H1 (cell line): Measurements from ENCODE around the gene IFT27.

Experiments used
- EZH2 ChIP-seq: fragments of 200-600 bp; sonication (generic); IDR thresholded peaks from 2 replicates; pipeline ENCODE4 v1.7.1; 2012; ENCODE audit warnings: low read depth, mild to moderate bottlenecking, moderate library complexity, low read length, inconsistent platforms; ENCODE audit not compliant: severe bottlenecking
- POLR2A ChIP-seq, 2 experiments: IDR thresholded peaks; 1 replicate in 1 of 2; 2 replicates in 1 of 2; pipeline ENCODE4 v1.6.1; 2011; ENCODE audit warnings: low read depth in 2 of 2, low read length in 2 of 2, mild to moderate bottlenecking in 2 of 2; ENCODE audit errors: control extremely low read depth in 1 of 2
- TF ChIP-seq, protein P1 (sequence below), 3 experiments: IDR thresholded peaks; 1 replicate in 2 of 3; 2 replicates in 1 of 3; pipeline versions ENCODE4 v1.5.1 to v1.6.1; 2011; ENCODE audit warnings: low read length in 3 of 3, mild to moderate bottlenecking in 3 of 3, inconsistent platforms in 2 of 3, low read depth in 1 of 3, moderate library complexity in 1 of 3; ENCODE audit not compliant: insufficient read depth in 1 of 3; ENCODE audit errors: control extremely low read depth in 1 of 3

DNA sequence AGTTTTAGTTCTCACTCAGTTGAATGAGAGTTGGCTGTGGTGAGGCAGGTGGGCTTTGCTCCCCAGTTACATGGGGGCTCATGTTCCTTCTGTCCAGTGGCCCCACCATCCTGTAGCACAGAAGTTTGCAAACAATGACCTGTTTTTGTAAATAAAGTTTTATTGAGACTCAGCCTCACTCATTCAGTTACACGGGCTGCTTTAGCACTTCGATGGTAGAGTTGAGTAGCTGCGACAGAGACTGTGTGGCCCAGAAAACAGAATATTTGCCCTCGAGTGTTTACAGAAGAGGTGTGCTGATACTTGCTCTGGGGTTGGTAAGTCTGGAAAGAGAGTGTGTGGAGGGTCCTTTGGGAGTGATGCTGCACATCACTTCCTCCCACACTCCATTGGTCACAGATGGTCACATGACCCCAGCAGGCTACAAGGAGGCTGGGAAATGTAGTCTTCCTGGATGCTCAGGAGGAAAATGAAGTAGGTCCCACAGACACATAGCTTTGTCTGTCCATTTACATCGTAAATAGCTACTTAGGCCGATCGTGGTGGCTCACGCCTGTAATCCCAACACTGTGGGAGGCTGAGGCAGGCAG, 34.6 kb downstream of the IFT27 start:
- TF ChIP-seq, protein P1, sequence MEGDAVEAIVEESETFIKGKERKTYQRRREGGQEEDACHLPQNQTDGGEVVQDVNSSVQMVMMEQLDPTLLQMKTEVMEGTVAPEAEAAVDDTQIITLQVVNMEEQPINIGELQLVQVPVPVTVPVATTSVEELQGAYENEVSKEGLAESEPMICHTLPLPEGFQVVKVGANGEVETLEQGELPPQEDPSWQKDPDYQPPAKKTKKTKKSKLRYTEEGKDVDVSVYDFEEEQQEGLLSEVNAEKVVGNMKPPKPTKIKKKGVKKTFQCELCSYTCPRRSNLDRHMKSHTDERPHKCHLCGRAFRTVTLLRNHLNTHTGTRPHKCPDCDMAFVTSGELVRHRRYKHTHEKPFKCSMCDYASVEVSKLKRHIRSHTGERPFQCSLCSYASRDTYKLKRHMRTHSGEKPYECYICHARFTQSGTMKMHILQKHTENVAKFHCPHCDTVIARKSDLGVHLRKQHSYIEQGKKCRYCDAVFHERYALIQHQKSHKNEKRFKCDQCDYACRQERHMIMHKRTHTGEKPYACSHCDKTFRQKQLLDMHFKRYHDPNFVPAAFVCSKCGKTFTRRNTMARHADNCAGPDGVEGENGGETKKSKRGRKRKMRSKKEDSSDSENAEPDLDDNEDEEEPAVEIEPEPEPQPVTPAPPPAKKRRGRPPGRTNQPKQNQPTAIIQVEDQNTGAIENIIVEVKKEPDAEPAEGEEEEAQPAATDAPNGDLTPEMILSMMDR (IDR thresholded peaks at IDR 0.05; ENCODE audit: control extremely low read depth in 1 of 3, insufficient read depth in 1 of 3, low read depth in 1 of 3, low read length in 3 of 3): no peak
- TF ChIP-seq EZH2 (no peak), POLR2A (IDR thresholded peaks at IDR 0.05; ENCODE audit: control extremely low read depth in 1 of 2, low read depth in 2 of 2, low read length in 2 of 2) (no peak)
